ENCODE data around the gene PRKCE.

DNA sequence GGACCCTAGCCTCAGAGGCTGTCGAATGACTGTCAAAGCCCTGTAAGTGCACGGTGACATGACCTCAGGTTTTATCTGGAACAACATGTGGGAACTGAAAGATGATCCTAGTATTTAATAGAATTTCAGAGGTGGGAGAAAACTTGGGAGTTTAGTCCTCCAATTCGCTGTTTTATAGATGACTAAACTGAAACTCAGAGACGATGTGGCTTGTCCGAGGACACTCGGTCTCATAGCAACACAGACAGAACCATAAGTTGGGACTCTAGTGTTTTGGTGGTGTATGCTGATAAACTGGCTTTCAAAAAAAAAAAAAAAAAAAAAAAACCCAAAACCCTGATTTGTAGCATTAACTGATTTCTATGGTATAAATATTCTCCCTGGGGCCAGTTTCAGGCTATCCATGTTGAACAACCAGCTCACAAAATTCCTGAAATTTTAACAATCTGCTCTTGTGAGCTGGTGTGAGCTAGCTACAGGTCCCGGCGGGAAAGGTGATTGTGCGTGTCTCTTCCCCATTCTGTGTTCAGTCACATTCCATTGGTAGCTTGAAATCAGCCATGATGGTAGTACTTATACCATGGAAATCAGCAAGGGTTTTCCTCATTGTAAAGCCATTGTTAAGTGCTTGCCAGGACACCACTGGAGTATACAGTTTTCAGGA lies 450.2 kb downstream of the PRKCE start:
- TF ChIP-seq EZH2phosphoT487 (IDR thresholded peaks at IDR 0.05; ENCODE audit: low read depth, severe bottlenecking, unreplicated experiment), result no peak
- TF ChIP-seq, protein P1, sequence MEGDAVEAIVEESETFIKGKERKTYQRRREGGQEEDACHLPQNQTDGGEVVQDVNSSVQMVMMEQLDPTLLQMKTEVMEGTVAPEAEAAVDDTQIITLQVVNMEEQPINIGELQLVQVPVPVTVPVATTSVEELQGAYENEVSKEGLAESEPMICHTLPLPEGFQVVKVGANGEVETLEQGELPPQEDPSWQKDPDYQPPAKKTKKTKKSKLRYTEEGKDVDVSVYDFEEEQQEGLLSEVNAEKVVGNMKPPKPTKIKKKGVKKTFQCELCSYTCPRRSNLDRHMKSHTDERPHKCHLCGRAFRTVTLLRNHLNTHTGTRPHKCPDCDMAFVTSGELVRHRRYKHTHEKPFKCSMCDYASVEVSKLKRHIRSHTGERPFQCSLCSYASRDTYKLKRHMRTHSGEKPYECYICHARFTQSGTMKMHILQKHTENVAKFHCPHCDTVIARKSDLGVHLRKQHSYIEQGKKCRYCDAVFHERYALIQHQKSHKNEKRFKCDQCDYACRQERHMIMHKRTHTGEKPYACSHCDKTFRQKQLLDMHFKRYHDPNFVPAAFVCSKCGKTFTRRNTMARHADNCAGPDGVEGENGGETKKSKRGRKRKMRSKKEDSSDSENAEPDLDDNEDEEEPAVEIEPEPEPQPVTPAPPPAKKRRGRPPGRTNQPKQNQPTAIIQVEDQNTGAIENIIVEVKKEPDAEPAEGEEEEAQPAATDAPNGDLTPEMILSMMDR (IDR thresholded peaks at IDR 0.05; ENCODE audit: poor library complexity), result no peak
